MCF 10A (cell line): Measurements from ENCODE around the gene KRTAP12-2. TPM values are rescaled to one million over a fixed set of nuclear protein-coding genes. Genes with fewer than 3 reads are reported as not detected.

ENCODE experiments used
- BruUV-seq: library from RNA; stranded (reverse); fragments of 400-500 nt; replicated peaks from 2 replicates; lab custom pipeline; 2021; lab: Mats Ljungman, UMichigan
- CTCF ChIA-PET: fragments of 300-600 bp; sonication (Branson Sonifier 250); formaldehyde crosslinking; extraction: SDS; loops from one replicate; lab custom pipeline; 2021; ENCODE audit warnings: antibody characterized with exemption, inconsistent platforms; lab: Yijun Ruan, JAX
- POLR2A ChIA-PET: fragments of 300-600, 350-650 bp; sonication (Branson Sonifier 250); formaldehyde crosslinking; extraction: SDS; loops from one replicate; lab custom pipeline; 2020; ENCODE audit warnings: antibody characterized with exemption, inconsistent platforms; lab: Yijun Ruan, JAX
- DNase-seq: peaks from one replicate; pipeline ENCODE4 v3.0.0-alpha.2; 2018; ENCODE audit not compliant: unreplicated experiment
- H3K27ac Mint-ChIP-seq: one replicate; pipeline ENCODE4 v1.8.0; 2022; ENCODE audit warnings: mild to moderate bottlenecking, low read depth, mixed read lengths; ENCODE audit not compliant: unreplicated experiment
- H3K27me3 Mint-ChIP-seq: one replicate; pipeline ENCODE4 v1.8.0; 2022; ENCODE audit warnings: mixed read lengths; ENCODE audit not compliant: insufficient read depth, unreplicated experiment
- H3K36me3 Mint-ChIP-seq: one replicate; pipeline ENCODE4 v1.8.0; 2022; ENCODE audit warnings: mild to moderate bottlenecking, moderate library complexity, mixed read lengths; ENCODE audit not compliant: insufficient read depth, unreplicated experiment
- H3K4me1 Mint-ChIP-seq: one replicate; pipeline ENCODE4 v1.8.0; 2022; ENCODE audit warnings: mixed read lengths; ENCODE audit not compliant: insufficient read depth, unreplicated experiment
- H3K4me3 Mint-ChIP-seq: one replicate; pipeline ENCODE4 v1.8.0; 2022; ENCODE audit warnings: mild to moderate bottlenecking, moderate library complexity, mixed read lengths; ENCODE audit not compliant: unreplicated experiment
- H3K9me3 Mint-ChIP-seq: one replicate; pipeline ENCODE4 v1.8.0; 2022; ENCODE audit warnings: mixed read lengths; ENCODE audit not compliant: unreplicated experiment
- intact Hi-C: fragments of 100-400 bp; cut with micrococcal nuclease; formaldehyde crosslinking; loops from 2 replicates; pipeline ENCODE4 v1.14.1; 2022
- total RNA-seq: library from RNA; stranded (reverse); gene quantifications from 2 replicates; pipeline ENCODE4 v1.2.3, GENCODE V29; 2022
- TF ChIP-seq, protein P1 (sequence below): fragments of 200-600 bp; IDR thresholded peaks from one replicate; pipeline ENCODE4 v1.8.0; 2022; ENCODE audit warnings: antibody characterized with exemption, mild to moderate bottlenecking; ENCODE audit not compliant: unreplicated experiment

Gene KRTAP12-2
- total RNA-seq, 1 experiment from 2014 or later, result not detected

DNA sequence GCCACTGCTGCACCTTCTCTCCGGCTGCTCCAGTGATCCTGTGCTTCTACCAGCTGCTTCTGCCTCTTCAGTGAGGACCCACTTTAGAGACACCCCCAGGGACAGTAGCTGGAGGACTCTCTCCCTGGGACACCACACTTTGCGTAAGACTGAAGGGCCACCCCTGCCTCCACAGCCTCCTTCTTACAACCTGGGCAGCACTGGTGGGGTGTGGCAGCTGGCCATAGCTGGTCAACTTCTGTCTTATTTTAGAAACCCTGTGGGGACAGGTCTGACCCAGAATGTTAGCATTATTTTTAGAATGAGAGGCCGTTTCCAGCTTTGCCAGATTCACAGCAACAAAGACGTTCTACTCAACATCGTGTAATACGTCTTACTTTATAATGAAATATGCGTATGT lies 41.0 kb downstream of the KRTAP12-2 start:
- no peaks in the 10 kb centered on the region for H3K27me3 Mint-ChIP-seq
- TF ChIP-seq, protein P1, sequence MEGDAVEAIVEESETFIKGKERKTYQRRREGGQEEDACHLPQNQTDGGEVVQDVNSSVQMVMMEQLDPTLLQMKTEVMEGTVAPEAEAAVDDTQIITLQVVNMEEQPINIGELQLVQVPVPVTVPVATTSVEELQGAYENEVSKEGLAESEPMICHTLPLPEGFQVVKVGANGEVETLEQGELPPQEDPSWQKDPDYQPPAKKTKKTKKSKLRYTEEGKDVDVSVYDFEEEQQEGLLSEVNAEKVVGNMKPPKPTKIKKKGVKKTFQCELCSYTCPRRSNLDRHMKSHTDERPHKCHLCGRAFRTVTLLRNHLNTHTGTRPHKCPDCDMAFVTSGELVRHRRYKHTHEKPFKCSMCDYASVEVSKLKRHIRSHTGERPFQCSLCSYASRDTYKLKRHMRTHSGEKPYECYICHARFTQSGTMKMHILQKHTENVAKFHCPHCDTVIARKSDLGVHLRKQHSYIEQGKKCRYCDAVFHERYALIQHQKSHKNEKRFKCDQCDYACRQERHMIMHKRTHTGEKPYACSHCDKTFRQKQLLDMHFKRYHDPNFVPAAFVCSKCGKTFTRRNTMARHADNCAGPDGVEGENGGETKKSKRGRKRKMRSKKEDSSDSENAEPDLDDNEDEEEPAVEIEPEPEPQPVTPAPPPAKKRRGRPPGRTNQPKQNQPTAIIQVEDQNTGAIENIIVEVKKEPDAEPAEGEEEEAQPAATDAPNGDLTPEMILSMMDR, result no peak
- intact Hi-C loops, result no loop called here
- H3K27ac Mint-ChIP-seq, result no peak overlapping the region
- H3K4me3 Mint-ChIP-seq, result no peak overlapping the region
- no peak for DNase-seq
- CTCF ChIA-PET, result no interaction called here
- H3K4me1 Mint-ChIP-seq, result no peaks in the 10 kb centered on the region
- no peaks in the 10 kb centered on the region for H3K36me3 Mint-ChIP-seq
- H3K9me3 Mint-ChIP-seq, result peaks cover 44% of the 10 kb centered on the region
- POLR2A ChIA-PET, result interaction anchor here (1.1 kb wide), 1 partner anchor 29 kb away, joined by 3 read pairs; no protein-coding TSS in a partner anchor
- BruUV-seq, result no TSS peak

DNA sequence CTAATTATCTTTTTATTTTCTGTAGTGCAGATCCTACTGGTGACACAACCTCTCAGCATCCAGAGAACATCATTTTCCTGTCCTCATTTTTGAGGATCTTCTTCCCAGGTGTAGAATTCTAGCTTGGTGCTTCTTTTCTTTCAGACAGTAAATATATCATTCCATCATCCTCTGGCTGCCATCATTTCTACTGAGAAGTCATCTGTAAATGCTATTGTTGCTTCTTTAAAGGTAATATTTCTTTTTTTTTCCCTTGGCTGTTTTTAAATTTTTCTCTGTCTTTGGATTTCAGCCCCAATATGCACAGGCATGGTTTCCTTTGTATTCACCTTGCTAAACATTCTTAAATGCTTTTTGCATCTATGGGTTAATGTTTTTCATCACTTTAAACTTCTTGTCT lies 43.2 kb downstream of the KRTAP12-2 start:
- Mint-ChIP-seq H3K4me1 (no peaks in the 10 kb centered on the region), H3K4me3 (no peak overlapping the region), H3K27me3 (peaks cover 16% of the 10 kb centered on the region), H3K27ac (no peak overlapping the region), H3K9me3 (peaks cover 53% of the 10 kb centered on the region), H3K36me3 (no peaks in the 10 kb centered on the region)
- DNase-seq, result no peak
- ChIA-PET CTCF (interaction anchor here (0.7 kb wide), 1 partner anchor 31 kb away, joined by 4 read pairs; no protein-coding TSS in a partner anchor), POLR2A (no interaction called here)
- TF ChIP-seq, protein P1, result no peak
- BruUV-seq, result no TSS peak
- intact Hi-C loops, result no loop called here

DNA sequence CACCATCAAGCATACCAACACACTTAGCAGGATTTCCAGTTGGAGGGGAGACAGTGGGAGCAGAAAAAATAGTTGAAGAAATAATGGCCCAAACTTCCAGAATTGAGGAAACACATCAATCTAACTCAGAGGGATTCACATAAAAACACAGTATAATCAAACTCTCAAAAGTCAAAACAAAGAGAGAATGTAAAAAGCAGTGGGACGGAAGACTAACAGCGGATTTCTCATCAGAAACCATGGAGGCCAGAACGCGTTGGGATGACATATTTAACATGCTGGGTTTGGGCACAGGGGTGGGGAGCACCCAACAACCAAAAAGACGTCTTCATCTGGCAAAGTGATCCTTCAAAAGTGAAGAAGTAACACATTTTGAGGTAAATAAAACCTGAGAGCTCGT lies 46.8 kb downstream of the KRTAP12-2 start:
- intact Hi-C loops, result loop anchor here (2.0 kb wide), 1 partner anchor 123 kb away; no protein-coding TSS in a partner anchor
- POLR2A ChIA-PET, result no interaction called here
- TF ChIP-seq, protein P1, result no peak

DNA sequence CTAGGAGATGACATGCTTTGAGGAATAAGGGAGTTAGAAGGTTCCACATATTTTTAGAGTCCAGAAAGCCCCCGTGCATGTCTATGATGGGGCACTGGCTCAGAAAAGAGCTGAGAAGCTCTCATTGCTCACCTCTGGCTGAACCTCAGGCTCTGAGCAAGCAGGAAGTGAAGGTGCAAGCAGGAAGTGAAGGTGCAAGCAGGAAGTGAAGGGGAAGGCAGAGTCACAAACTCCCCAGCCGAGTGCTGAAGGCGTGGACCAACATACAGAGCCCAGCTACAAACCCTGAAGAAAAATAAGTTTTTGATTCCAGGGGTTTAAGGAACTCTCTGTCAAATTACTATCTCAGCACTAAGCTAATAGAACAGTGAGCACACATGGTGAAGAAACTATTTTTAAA lies 47.8 kb downstream of the KRTAP12-2 start:
- ChIA-PET POLR2A (interaction anchor here (0.6 to 0.9 kb wide), 2 partner anchors 101 to 879 kb away, joined by 3 to 5 read pairs; no protein-coding TSS in a partner anchor), CTCF (interaction anchor here (0.7 kb wide), 1 partner anchor 48 kb away, joined by 3 read pairs; no protein-coding TSS in a partner anchor)
- H3K36me3 Mint-ChIP-seq, result no peaks in the 10 kb centered on the region
- TF ChIP-seq, protein P1, result no peak
- H3K27ac Mint-ChIP-seq, result no peak overlapping the region
- no peak overlapping the region for H3K4me3 Mint-ChIP-seq
- H3K27me3 Mint-ChIP-seq, result peaks cover 62% of the 10 kb centered on the region
- intact Hi-C loops, result loop anchor here (2.0 kb wide), 1 partner anchor 124 kb away; no protein-coding TSS in a partner anchor
- BruUV-seq, result no TSS peak
- H3K9me3 Mint-ChIP-seq, result peaks cover 41% of the 10 kb centered on the region
- no peak for DNase-seq
- H3K4me1 Mint-ChIP-seq, result peaks cover 8% of the 10 kb centered on the region

More for the DNA sequence above, 46.8 kb downstream of the KRTAP12-2 start:
- H3K4me3 Mint-ChIP-seq, result no peak overlapping the region
- peaks cover 8% of the 10 kb centered on the region for H3K4me1 Mint-ChIP-seq
- peaks cover 53% of the 10 kb centered on the region for H3K27me3 Mint-ChIP-seq
- H3K36me3 Mint-ChIP-seq, result no peaks in the 10 kb centered on the region
- BruUV-seq, result no TSS peak
- no peak overlapping the region for H3K27ac Mint-ChIP-seq
- DNase-seq, result no peak
- H3K9me3 Mint-ChIP-seq, result peaks cover 51% of the 10 kb centered on the region
- CTCF ChIA-PET, result interaction anchor here (0.7 kb wide), 1 partner anchor 47 kb away, joined by 3 read pairs; no protein-coding TSS in a partner anchor
